CD4-positive, alpha-beta T cell treated with Interleukin-4 for 1 hour (primary cell): ENCODE data around the gene CLBA1.
"Not testable (repeated sequence)": the region's sequence is repeated elsewhere in the genome, so short reads cannot be mapped to it uniquely, and the experiment has no call there.

Experiments
- DNase-seq, 2 donors: peaks; one replicate each; pipeline ENCODE4 v3.0.0-alpha.2; 2020 to 2022

Gene CLBA1

DNA sequence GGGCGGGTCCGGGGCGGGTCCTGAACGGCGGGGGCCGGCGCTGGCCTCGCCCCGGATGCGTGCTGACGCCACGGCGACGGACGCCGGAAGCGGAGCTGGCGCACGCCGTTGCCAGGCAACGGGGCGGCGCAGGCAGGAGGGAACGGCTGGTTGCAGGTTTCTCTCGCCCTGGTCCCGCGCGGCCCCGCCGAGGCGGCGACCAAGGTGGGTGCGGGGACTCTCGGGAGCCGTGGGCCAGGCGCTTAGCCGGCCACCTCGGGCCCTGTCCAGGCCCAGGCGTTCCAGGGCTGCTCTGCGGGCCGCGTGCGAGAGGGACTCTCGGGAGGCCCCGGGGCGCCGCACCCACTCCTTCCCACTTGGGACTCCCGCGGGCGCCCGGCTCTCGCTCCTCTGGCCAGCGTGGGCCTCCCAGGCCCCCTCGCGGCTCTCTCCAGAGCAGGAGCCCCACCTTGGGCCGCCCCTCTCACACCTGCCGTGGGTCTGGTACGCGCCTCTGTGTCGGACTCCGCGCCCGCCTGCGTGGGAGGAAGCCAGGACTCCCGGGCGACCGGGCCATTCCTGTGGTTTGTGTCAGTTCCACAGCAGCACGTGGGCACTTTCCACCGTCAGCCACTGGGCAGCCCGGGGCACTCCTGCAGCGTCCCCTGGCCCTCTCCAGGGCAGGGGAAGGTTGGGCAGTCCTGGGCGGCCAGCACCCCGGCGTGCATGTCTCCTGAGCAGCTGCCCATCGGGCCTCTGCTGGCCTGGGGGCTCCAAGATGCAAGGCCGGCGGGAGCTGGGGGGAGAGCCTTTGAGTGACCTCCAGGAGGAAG lies at the start of gene CLBA1:
TSS of gene CLBA1 (plus strand) at position 114 of the 812 bp plus-strand sequence. CDS start at position 758, 644 bp downstream.
- DNase-seq: peak; percentile 88 to 92

DNA sequence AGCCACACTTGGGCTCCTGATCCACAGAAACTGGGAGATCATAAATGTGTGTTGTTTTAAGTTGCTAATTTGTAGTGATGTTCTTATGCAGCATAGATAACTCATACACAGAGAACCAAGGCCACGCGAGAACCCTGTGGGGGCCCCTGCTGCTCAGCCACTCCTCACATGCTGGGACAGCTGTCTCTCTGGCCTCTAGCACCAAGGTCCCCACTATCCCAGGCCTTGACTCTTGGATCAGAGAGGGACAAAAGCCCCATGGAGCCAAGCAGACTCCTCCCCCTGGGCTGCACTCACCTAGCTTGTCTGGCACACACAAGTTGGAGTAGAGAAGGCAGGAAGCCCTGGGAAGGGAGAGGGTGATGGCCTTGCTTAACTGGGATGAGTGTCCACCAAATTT lies 49.6 kb upstream of the CLBA1 start:
- DNase-seq: no peak

DNA sequence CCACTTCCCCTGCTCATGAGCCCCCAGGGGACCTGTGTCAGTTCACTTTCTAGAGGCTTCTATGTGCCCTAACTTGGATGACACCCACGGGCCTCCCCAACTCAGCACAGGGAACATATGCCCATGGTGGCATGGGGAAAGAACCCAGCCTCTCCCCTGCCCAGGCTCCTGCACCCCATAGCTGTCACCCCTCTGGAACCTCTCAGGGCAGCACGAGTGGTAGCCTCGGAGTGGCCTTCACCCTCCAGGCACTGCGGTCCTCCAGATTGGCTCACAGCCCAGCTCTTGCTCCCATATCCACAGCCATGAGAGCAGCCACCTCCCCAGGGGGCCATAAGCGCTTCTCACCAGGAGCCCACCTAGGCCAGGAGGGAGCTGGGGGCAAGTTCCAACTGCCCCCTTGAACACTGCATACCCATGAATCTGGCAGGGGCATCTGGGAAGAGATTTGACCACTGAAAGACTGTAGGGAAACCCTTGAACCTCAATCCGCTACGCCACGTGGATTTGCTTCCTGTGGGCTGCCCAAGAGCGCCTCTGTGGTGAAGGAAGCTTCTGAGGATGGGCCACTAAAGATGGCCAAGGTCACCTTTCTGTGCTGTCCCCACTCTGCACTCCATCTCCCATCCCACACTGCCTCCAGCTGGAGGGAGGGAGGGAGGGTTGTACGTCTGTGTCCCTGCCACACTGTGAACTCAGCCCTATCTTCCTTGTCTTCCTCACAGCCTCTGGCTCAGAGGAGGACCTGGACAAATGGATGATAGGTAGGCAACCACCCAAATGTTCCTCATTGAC lies 49.0 kb upstream of the CLBA1 start:
- peak in 1 of 2 donors; percentile 6 for DNase-seq

DNA sequence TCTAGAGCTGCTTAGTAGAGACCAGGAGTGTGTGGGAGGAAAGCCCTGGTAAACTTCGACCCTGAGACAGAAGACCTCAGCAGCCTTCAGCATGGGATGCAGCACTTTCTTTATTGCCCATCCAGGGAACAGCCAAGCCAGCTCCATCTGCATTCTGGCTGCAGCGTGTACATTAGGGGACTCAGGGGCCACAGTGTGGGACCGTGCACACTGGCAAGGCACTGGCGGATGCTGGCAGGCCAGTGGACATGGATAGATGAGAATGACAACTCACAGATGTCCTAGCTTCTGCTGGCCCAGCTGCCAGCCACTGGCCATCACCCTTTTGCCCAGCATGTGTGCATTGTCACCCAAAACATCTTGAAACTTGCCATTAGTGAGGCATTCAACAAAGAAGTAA lies 48.4 kb upstream of the CLBA1 start:
- peak in 1 of 2 donors; percentile 4 for DNase-seq

DNA sequence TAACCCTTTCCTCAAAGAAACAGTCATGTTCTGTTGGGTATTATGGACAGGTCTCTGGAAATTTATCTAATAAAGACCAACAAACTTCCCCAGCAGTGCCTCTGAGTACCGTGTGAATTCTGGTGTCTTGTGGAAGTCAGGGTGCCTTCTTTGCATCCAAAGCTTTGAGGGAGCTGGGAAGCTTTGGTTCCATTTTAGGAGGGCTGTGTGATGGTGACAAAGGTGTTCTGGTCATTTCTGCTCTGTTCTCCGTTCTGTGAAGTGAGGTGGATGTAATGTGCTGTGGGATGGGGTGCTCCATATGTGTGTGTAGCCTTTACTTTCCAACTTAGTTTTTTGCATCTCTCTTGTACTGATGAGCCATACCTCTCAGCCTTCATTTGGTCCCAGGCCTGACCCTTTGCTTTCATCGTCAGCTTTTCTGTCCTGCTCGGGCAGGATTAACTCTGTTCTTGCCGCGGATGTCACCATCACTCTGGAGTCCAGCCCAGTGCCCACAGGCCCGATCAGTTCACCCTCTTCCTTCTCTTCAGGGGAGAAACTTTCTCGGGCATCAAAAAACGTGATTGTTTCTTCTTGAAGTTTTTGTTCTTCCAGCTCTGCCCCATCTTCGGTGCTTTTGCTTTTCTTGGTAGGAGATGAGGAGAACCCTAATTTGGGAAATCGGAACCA lies 47.8 kb upstream of the CLBA1 start:
- no peak for DNase-seq

DNA sequence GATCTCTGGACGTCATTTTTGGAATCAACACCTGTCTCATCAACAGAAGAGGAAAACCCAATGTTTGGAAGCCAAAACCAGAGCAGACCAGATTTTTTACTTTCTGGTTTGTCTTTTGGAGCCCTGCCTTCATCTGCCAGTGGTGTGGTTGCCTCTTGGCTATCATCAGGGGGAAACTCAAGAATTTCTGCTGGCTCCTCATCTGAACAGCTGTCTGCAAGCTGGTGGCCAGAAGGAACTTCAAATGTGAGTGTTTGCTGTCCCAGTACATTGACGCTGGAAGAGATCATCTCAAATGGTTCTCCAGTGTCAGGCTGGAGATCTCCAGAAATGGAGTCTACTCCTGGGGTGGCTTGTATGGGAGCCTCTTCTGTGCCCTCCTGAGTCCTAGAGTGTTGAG lies 47.2 kb upstream of the CLBA1 start:
- no peak for DNase-seq

DNA sequence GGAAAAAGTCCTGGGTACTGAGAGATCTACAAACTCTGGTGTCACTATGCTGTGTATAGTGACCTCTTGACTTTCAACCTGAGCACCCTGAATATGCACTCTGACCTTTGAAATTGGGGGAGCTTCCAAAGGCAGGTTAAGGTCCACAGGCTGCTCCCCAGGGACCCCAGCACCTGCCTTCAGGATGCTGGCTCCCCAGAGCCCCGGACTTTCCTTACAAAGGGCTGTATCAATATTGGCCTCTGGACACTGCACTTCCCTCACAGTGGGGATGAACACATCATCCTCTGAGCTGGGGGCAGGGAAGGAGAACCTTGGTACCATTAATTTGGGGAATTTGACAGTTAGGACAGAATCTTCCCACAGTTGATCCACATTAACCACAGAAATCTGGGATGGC lies 46.6 kb upstream of the CLBA1 start:
- DNase-seq: no peak

DNA sequence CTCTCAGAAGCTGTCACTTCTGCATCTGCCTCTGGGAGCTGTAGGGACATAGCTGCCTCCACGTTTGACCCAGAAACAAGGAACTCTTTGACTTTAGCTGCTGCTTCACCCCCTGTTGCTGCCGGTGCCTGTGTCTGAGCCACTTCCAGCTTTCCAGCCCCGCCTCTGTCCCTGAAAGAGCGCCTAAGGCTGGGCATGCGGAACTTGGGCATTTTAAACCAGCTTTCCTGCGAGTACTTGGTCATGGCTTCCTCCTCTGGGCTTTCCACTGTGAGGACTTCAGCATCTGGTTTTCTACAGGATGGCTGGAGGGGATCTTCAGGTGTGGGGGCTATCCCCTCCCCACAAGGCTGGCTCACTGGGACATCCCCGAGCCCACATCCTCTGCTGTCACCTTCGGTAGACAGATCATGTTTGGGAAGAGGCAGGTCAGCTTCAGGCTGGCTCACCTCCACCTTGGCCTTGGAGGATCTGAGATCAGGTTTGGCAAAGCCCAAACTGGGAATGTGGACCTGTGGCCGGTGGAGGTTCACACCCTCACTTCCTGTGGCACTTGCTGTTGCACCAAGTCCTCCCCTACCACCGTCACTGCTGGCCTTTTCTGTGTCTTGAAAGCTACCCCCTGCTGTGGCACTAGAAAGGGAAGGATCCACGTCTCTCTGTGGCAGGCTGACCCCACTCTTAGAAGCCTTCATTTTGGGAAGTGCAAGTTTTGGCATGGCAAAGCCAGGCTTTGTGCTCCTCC lies 45.8 kb upstream of the CLBA1 start:
- peak in 1 of 2 donors; percentile 10 for DNase-seq

DNA sequence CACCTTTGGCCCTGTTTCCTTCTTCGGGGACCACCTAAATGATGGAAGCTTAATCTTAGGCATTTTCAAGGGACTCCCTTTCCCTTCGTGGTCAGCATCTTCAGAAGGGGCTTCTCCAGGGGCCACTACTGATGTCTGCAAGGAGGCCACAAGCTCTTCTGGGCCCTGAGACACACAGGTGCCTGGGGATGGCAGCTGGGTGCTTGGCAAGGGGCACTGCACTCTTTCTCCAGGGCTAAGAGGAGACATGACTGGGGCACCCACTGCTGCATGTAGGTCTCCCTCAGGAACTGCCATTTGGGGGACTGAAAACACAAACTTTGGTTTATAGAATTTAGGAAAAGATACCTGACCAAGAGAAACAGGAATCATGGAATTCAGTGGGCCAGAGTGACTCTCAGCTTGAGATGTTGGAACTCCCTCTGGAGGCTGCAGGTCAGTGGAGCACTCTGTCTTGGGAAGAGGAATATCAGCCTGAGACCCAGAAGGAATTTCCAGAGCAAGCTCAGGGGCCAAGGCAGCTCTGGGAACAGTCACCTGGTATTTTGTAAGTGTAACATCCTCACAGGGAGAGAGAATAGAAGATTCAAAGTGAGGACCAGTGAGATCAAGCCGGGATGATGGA lies 45.0 kb upstream of the CLBA1 start:
- DNase-seq: no peak

DNA sequence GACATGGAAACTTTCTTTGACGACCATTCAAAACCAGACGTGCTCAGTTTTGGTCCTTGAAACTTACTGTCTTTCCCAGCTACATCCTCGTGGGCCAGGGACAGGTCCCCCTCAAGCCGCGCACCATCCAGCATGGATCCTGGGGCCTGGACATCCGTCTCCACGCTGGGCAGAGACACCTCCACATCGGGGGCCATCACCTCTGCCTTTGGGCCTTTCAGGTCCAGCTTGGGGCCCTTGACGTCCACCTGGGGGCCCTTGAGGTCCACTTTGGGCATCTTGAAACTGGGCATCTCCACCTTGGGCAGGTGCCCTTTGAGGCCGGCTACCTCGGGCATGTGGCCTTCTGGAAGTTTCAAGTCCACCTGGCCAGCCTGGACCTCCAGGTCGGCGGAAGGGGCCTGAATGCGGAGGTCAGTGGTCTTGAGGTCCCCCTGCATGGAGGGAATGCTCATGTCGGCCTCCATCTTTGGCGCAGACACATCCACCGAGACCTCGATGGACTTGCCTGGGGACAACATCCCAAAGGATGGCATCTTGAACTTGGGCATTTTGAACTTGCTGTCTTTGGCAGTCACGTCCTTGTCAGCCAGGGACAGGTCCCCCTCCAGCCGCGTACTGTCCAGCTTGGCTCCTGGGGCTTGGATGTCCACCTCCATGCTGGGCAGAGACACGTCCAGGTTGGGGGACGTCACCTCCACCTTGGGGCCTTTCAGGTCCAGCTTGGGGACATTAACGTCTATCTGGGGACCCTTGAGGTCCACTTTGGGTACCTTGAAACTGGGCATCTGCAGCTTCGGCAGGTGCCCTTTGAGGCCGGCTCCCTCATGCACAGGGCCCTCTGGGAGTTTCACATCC lies 43.9 kb upstream of the CLBA1 start:
- no peak for DNase-seq

DNA sequence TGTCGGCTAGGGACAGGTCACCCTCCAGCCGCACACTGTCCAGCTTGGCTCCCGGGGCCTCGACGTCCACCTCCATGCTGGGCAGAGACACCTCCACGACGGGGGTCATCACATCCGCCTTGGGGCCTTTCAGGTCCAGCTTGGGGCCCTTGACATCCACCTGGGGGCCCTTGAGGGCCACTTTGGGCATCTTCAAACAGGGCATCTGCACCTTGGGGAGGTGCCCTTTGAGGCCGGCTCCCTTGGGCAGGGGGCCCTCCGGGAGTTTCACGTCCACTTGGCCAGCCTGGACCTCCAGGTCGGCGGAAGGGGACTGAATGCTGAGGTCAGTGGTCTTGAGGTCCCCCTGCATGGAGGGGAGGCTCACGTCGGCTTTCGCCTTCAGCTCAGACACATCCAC lies 43.0 kb upstream of the CLBA1 start:
- DNase-seq: no peak

DNA sequence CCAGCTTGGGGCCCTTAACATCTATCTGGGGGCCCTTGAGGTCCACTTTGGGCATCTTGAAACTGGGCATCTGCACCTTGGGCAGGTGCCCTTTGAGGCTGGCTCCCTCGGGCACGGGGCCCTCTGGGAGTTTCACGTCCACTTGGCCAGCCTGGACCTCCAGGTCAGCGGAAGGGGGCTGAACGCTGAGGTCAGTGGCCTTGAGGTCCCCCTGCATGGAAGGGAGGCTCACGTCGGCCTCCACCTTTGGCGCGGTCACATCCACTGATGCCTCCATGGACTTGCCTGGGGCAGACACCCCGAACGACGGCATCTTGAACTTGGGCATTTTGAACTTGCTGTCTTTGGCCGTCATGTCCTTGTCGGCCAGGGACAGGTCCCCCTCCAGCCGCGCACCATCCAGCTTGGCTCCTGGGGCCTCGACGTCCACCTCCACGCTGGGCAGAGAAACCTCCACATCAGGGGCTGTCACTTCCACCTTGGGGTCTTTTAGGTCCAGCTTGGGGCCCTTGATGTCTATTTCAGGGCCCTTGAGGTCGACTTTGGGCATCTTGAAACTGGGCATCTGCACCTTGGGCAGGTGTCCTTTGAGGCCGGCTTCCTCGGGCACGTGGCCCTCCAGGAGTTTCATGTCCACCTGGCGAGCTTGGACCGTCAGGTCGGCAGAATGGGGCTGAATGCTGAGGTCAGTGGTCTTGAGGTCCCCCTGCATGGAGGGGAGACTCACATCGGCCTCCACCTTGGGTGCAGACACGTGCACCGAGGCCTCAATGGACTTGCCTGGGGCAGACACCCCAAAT lies 42.2 kb upstream of the CLBA1 start:
- DNase-seq: not testable (repeated sequence)

DNA sequence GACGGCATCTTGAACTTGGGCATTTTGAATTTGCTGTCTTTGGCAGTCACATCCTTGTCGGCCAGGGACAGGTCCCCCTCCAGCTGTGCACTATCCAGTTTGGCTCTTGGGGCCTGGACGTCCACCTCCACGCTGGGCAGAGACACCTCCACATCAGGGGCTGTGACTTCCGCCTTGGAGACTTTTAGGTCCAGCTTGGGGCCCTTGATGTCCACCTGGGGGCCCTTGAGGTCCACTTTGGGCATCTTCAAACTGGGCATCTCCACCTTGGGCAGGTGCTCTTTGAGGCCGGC lies 41.6 kb upstream of the CLBA1 start:
- not testable (repeated sequence) for DNase-seq

DNA sequence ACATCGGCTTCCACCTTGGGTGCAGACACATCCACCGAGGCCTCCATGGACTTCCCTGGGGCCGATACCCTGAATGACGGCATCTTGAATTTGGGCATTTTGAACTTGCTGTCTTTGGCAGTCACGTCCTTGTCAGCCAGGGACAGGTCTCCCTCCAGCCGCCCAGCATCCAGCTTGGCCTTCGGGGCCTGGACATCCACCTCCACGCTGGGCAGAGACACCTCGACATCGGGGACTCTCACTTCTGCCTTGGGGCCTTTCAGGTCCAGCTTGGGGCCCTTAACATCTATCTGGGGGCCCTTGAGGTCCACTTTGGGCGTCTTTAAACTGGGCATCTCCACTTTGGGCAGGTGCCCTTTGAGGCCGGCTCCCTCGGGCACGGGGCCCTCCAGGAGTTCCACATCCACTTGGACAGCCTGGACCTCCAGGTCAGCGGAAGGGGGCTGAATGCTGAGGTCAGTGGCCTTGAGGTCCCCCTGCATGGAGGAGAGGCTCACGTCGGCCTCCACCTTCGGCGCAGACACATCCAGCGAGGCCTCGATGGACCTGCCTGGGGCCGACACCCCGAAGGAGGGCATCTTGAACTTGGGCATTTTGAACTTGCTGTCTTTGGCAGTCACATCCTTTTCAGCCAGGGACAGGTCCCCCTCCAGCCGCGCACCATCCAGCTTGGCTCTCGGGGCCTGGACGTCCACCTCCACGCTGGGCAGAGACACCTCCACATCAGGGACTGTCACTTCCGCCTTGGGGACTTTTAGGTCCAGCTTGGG lies 41.0 kb upstream of the CLBA1 start:
- DNase-seq: not testable (repeated sequence)

DNA sequence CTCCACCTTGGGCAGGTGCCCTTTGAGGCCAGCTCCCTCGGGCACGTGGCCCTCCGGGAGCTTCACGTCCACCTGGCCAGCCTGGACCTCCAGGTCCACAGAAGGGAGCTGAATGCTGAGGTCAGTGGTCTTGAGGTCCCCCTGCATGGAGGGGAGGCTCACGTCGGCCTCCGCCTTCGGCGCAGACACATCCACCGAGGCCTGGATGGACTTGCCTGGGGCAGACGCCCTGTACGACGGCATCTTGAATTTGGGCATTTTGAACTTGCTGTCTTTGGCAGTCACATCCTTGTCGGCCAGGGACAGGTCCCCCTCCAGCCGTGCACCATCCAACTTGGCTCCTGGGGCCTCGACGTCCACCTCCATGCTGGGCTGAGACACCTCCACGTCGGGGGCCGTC lies 40.3 kb upstream of the CLBA1 start:
- DNase-seq: not testable (repeated sequence)

DNA sequence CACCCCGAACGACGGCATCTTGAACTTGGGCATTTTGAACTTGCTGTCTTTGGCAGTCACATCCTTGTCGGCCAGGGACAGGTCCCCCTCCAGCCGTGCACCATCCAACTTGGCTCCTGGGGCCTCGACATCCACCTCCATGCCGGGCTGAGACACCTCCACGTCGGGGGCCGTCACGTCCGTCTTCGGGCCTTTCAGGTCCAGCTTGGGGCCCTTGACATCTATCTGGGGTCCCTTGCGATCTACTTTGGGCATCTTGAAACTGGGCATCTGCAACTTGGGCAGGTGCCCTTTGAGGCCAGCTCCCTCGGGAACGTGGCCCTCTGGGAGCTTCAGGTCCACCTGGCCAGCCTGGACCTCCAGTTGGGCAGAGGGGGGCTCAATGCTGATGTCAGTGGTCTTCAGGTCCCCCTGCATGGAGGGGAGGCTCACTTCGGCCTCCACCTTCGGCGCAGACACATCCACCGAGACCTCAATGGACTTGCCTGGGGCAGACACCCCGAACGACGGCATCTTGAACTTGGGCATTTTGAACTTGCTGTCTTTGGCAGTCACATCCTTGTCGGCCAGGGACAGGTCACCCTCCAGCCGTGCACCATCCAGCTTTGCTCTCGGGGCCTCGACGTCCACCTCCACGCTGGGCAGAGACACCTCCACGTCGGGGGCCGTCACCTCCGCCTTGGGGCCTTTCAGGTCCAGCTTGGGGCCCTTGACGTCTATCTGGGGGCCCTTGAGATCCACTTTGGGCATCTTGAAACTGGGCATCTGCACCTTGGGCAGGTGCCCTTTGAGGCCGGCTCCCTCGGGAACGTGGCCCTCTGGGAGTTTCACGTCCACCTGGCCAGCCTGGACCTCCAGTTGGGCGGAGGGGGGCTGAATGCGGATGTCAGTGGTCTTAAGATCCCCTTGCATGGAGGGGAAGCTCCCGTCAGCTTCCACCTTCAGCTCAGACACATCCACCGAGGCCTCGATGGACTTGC lies 39.3 kb upstream of the CLBA1 start:
- DNase-seq: not testable (repeated sequence)

DNA sequence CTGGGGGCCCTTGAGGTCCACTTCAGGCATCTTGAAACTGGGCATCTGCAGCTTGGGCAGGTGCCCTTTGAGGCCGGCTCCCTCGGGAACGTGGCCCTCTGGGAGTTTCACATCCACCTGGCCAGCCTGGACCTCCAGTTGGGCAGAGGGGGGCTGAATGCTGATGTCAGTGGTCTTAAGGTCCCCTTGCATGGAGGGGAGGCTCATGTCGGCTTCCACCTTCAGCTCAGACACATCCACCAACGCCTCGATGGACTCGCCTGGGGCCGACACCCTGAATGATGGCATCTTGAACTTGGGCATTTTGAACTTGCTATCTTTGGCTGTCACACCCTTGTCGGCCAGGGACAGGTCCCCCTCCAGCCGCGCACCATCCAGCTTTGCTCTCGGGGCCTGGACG lies 38.4 kb upstream of the CLBA1 start:
- DNase-seq: not testable (repeated sequence)
